ENCODE measurements around the gene JAGN1.

DNA sequence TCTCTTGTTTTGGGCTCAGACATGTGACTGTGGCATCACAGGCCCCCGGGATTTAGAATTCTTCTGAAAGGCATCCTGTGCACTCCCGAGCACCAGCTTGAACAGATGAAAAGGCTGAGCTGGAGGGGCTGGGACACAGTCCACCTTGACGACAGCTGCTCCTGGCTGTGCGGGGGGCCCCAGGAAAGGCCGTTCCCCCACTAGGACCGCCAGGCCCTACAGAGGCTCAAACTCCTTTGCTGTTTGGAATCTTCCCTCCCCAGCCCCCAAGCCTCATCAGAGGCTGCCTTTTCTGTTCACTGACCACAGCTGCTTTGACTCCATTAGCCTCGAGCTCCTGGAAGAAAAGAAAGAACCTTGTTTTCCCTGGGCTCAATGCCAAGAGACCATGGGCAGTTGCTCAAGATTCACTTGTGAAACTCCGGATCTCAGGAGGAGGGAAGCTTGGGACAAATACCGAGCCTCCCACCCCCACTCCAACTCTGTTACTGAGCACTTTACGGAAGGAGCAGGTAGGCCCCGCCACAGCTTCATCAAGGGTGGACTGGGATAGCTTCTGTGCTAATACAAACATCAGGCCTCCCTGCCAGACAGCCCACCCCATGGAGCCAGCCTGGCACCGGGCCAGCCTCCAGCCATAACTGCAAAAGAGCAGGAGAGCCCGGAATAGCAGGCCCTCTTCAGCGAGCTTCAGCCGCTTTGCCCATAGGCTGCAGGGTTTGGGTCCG lies 26.0 kb upstream of the JAGN1 start:
- TF ChIP-seq, protein P1, sequence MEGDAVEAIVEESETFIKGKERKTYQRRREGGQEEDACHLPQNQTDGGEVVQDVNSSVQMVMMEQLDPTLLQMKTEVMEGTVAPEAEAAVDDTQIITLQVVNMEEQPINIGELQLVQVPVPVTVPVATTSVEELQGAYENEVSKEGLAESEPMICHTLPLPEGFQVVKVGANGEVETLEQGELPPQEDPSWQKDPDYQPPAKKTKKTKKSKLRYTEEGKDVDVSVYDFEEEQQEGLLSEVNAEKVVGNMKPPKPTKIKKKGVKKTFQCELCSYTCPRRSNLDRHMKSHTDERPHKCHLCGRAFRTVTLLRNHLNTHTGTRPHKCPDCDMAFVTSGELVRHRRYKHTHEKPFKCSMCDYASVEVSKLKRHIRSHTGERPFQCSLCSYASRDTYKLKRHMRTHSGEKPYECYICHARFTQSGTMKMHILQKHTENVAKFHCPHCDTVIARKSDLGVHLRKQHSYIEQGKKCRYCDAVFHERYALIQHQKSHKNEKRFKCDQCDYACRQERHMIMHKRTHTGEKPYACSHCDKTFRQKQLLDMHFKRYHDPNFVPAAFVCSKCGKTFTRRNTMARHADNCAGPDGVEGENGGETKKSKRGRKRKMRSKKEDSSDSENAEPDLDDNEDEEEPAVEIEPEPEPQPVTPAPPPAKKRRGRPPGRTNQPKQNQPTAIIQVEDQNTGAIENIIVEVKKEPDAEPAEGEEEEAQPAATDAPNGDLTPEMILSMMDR (IDR thresholded peaks at IDR 0.05; ENCODE audit: low read depth, low read length), result no peak
- TF ChIP-seq EZH2phosphoT487 (IDR thresholded peaks at IDR 0.05; ENCODE audit: low read depth), result no peak
